Activated T-cell treated with anti-CD3 and anti-CD28 coated beads for 1 hour (primary cell): ENCODE data around the gene ITSN2.

ENCODE experiments used
- DNase-seq: peaks from one replicate; pipeline ENCODE4 v3.0.0-alpha.2; 2020; ENCODE audit warnings: low read depth

Gene ITSN2

DNA sequence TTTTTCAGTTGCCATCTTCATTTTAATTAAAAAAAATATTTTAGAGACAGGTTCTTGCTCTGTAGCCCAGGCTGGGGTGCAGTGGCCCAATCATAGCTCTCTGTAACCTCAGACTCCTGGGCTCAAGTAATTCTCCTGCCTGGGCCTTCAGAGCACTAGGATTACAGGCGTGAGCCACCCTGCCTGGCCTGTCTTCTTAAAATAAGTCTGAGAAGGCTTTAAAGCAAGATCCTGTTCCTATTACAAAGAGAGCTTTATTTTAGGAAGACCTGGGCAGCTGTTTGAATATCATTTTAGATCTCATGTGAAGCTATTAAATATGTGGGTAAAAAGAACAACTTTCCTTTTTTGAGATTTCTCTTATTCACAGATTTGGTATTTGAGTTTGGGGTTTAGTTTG, 184.0 kb downstream of the ITSN2 start:
- no peak for DNase-seq

DNA sequence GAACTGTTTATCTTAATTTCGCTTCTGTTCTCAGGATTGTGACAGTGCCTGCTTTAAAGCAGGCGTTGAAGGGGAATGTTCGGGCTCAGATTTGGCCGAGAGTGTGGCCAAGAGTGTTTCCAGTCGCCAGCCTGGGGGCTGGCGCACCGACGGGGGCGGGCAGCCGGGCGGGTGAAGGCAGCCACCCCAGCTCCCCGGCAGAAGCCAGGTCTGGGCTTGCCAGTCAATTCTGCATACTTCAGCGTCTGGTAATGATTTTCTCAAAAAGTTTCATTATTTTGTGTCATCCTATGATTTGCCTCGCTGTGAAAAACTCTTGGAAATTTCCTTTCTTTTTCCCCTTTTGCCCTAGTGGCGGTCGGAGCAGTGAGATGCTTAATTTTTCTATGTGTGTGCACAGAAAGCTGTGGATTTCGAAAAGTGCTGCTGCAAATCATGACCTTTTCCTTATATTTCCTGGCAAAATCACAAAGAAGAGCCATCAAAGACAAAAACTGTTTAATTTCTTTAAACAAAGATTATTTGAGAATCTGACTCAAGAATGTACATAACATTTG, 184.6 kb downstream of the ITSN2 start:
- DNase-seq, result no peak

DNA sequence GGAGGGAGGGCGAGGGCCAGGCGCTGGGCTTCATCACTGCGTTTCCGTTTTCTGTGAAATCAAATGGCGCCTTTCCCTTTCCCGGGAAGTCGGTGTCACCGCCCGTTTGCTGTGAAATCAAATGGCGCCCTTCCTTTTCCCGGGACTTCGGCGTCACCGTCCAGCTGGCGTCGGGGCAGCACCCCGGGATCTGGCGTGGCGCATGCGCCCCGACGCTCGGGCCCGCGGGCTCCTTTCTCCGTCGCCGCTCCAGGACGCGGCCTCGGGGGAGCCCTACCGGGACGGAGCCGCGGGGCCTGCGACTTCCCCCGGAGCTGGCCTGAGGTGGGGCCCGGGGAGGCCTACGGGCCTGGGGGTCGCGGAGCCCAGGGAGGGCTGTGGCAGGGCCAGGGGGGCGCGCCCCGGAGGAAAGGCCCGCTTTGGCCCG, 185.5 kb downstream of the ITSN2 start, which contains the start of gene FAM228A:
TSS of gene FAM228A (plus strand) at position 203 of the 427 bp plus-strand sequence. CDS start 428 bp downstream, outside the sequence.
- DNase-seq, result no peak

DNA sequence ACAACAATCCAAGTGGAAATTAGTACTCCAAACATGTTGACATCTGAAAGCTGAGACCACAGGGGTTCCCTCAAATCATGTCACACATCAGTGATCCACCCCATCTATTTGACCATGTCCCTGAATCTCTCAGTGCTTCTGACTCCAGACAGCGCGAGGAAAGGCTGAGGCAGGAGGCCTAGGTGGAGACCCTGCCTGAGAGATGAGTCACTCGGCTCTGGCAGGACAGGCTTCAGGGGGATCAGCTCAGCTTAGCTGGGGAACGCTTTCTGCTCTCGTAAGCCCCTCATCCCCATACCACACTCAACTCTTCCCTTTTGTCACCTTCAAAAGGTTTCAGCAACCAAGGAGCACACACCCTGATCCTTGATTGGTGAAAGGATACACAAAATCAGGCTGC, 191.3 kb downstream of the ITSN2 start:
- no peak for DNase-seq

DNA sequence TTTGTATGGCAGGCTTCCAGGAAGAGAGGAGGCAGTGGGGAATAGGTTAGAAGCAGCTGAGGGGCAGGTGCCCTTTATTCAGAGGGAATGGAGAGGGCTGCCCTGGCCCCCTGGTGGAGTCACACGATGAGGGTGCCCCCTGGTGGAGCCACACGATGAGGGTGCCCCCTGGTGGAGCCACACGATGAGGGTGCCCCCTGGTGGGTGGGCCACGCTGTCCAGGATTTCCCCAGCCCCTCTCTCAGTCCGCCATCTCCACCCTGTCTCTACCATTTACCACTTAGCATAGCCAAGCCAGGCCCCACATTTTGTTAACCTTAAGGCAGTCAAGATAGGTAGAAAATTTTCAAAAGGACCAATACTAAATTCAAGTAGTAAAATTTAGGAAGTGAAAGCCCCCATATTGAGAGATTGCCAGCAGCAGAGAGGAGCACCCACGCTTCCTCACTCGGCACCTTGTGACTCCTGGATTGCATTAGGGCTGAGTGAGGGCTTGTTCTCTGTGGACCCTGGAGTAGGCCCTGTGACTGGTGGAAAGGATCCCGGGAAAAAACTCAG, 195.8 kb downstream of the ITSN2 start:
- peak; percentile 22 for DNase-seq

DNA sequence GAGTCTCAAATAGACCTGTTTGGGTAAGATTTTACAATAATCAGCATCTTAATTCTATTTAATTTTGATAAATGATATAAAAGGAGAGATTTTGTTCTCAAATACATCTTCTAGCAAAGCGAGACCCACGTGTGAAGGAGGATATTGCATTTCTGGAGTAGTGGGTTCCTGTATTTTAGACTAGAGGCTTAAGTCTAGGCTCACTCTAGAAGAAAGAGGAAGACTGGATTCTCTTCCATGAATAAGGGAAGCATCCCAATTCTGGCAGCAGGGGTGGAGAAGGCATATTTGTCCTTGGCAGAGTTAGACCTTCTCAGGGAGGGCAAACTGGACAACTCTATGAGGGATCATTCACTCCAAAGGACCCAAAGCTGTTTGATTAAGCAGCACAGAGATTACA, 196.7 kb downstream of the ITSN2 start:
- no peak for DNase-seq

DNA sequence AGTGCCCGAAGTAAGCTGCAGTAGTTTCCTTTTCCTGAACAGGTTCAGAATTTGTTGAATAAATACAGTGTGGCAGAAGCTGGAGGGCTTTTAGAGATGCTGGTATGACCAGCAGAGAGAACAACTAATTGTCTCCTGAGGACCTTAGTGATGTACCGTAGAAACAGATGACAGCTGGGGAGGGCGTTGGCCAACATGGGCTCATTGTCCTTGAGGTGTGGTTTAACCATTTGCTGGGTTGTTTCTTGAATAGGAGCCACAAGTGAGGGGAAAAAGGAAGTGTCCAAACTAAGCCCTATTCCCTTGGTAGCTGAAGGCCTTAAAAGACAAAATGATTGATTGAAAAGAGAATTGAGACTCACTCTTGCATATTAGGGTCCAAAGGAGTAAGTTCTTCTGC, 197.2 kb downstream of the ITSN2 start:
- no peak for DNase-seq

DNA sequence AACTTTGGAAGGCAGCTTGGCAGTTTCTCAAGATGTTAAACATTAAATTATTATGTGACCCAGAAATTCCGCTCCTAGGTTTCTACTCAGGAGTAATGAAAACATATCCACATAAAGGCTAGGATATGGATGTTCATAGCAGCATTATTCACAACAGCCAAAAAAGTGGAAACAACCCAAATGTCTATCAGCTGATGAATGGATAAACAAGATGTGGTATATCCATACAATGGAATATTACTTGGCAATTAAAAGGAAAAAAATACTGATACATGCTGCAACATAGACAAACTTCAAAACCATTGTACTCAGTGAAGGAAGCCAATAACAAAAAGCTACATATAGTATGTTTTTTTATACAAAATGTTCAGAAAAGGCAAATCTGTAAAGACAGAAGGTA, 197.8 kb downstream of the ITSN2 start:
- no peak for DNase-seq

DNA sequence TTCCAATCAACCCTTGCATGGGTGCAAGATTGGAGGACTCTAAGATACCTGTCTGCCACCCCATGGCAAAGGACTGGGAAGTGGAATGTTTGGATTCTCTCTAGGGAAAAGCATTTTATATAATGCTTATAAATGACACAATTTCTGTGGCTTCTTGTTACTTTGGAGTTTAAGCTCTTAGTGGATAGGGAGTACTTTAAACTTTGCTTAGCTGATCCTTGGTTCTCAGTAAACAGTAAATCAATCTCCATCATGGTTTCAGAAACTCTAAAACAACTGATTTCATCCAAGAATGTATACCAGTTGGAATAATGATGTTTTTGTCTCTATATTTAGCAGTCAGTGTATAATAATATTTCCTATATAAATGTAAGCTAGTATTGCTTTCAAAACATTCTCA, 199.6 kb downstream of the ITSN2 start:
- no peak for DNase-seq

DNA sequence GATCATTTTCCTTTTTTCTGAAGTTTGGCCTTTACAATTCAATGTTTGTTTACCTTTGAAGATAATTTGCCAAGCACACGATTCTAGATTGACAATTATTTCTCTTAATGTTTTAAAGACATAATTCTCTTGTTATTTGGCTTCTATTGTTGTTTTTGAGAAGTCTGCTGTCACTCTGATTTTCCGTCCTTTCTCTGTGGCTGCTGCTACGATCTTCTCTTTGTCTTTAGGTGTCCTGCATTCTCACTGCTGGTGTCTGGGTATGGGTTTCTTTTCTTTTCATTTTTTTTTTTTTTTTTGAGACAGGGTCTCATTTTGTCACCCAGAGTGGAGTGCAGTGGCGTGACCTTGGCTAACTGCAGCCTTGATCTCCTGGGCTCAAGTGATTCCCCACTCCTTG, 200.6 kb downstream of the ITSN2 start:
- DNase-seq, result no peak

DNA sequence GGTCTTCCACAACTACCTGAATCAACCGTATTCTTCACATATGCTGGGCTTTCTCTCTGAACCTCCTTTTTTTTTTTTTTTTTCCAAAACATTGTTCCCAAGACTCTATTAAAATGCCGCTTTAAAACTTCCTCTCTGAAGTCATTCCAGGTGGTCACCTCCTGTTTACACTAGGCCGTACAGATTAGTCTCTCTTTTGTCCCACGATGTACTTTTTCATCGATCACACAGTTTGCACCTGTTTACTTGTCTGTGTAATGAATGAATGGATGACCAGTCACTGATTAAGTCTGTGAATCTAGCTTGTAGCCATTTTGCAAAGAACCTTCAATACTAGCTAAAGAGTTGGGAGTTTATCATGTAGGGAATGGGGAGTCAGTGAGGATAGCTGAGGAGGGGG, 202.2 kb downstream of the ITSN2 start:
- no peak for DNase-seq

DNA sequence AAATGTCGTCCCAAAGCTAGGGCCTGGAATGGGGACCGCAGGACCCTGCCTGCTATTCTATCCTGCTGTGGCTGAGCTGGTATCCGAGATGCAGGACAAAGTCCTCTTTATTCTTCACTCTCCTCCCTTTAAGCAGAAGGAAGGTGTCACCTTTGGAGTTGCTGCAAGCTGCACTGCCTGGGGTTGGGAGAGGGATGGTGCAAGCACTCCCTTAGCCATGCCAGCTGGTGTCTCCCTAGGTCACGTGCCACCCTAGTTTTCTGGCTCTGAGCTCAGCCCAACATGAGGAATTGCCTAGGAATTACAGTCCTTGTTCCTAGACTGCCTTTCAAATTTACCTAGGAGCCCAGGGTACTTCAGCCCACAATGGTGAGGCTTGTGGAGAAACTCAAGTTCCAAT, 206.9 kb downstream of the ITSN2 start:
- DNase-seq, result no peak
